ENCODE measurements around the gene AP3M1.

AP3M1 gene

GRCh38 chr10:74163319-74164068 is 12.9 kb upstream of the AP3M1 start:
- Histone ChIP-seq H3K9me3 (ENCODE audit: insufficient read depth, low read depth, low read length) (no peaks in the 10 kb centered on the region), H3F3A (ENCODE audit: low read depth) (no peaks in the 10 kb centered on the region), H3K4me3 (ENCODE audit: low read length, poor library complexity, severe bottlenecking) (no peak overlapping the region), H2AFZ (ENCODE audit: low read length) (no peak overlapping the region), H3K9ac (ENCODE audit: low read depth, low read length, poor library complexity, severe bottlenecking) (no peak overlapping the region), H3K36me3 (ENCODE audit: insufficient read depth, low read length) (no peaks in the 10 kb centered on the region), H4K20me1 (ENCODE audit: insufficient read depth, low read length, poor library complexity, severe bottlenecking) (no peaks in the 10 kb centered on the region), H3K4me2 (ENCODE audit: low read depth, low read length, poor library complexity, severe bottlenecking) (peak overlapping the region; percentile 38), H3K27me3 (ENCODE audit: insufficient read depth, low read length, poor library complexity, severe bottlenecking) (no peaks in the 10 kb centered on the region), H3K79me2 (ENCODE audit: insufficient read depth, low read length) (no peaks in the 10 kb centered on the region), H3K4me1 (ENCODE audit: insufficient read depth, low read length, poor library complexity, severe bottlenecking) (peaks cover 9% of the 10 kb centered on the region), H3K9me2 (replicated peaks; ENCODE audit: low read depth, low read length) (no peaks in the 10 kb centered on the region)
- no peak for TF ChIP-seq EZH2phosphoT487 (IDR thresholded peaks at IDR 0.05; ENCODE audit: borderline replicate concordance)
- TF ChIP-seq, protein P1, sequence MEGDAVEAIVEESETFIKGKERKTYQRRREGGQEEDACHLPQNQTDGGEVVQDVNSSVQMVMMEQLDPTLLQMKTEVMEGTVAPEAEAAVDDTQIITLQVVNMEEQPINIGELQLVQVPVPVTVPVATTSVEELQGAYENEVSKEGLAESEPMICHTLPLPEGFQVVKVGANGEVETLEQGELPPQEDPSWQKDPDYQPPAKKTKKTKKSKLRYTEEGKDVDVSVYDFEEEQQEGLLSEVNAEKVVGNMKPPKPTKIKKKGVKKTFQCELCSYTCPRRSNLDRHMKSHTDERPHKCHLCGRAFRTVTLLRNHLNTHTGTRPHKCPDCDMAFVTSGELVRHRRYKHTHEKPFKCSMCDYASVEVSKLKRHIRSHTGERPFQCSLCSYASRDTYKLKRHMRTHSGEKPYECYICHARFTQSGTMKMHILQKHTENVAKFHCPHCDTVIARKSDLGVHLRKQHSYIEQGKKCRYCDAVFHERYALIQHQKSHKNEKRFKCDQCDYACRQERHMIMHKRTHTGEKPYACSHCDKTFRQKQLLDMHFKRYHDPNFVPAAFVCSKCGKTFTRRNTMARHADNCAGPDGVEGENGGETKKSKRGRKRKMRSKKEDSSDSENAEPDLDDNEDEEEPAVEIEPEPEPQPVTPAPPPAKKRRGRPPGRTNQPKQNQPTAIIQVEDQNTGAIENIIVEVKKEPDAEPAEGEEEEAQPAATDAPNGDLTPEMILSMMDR (conservative IDR thresholded peaks at IDR 0.05; ENCODE audit: low read length), result no peak

GRCh38 chr10:74160013-74160412 is 9.4 kb upstream of the AP3M1 start:
- Histone ChIP-seq H3K4me2 (ENCODE audit: low read depth, low read length, poor library complexity, severe bottlenecking) (no peak overlapping the region), H3K27me3 (ENCODE audit: insufficient read depth, low read length, poor library complexity, severe bottlenecking) (no peaks in the 10 kb centered on the region), H3K9me2 (replicated peaks; ENCODE audit: low read depth, low read length) (no peaks in the 10 kb centered on the region), H4K20me1 (ENCODE audit: insufficient read depth, low read length, poor library complexity, severe bottlenecking) (no peaks in the 10 kb centered on the region), H3K36me3 (ENCODE audit: insufficient read depth, low read length) (no peaks in the 10 kb centered on the region), H3K9ac (ENCODE audit: low read depth, low read length, poor library complexity, severe bottlenecking) (no peak overlapping the region), H3K4me3 (ENCODE audit: low read length, poor library complexity, severe bottlenecking) (no peak overlapping the region), H3K9me3 (ENCODE audit: insufficient read depth, low read depth, low read length) (no peaks in the 10 kb centered on the region), H2AFZ (ENCODE audit: low read length) (no peak overlapping the region), H3K79me2 (ENCODE audit: insufficient read depth, low read length) (peaks cover 8% of the 10 kb centered on the region; the same call in 1 of the 2 replicates), H3K4me1 (ENCODE audit: insufficient read depth, low read length, poor library complexity, severe bottlenecking) (peaks cover 15% of the 10 kb centered on the region), H3F3A (ENCODE audit: low read depth) (no peaks in the 10 kb centered on the region)
- TF ChIP-seq, protein P1 (conservative IDR thresholded peaks at IDR 0.05; ENCODE audit: low read length), result no peak
- no peak for TF ChIP-seq EZH2phosphoT487 (IDR thresholded peaks at IDR 0.05; ENCODE audit: borderline replicate concordance)

DNA sequence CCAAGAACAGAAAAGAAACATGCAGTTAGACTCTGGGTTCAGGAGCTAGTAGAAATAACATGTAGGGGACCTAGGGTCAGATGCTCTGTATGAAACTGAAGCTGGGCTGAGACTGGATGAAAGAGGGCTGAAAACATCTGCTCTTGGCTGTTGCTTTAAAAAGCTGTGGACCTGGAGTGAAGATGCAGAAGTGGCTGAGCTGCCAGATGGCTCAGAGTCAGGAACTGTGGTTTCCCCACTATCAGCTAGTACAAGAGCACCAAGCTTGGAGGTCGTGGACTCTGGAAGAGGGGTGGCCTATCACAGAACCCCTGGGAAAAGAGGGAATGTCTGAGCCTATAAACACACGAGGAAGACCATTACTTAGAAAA is 6.3 kb upstream of the AP3M1 start:
- no peaks in the 10 kb centered on the region for H3K9me2 ChIP-seq (replicated peaks; ENCODE audit: low read depth, low read length)
- peaks cover 27% of the 10 kb centered on the region for H3K79me2 ChIP-seq (ENCODE audit: insufficient read depth, low read length)

More for the DNA sequence above, 6.3 kb upstream of the AP3M1 start:
- no peaks in the 10 kb centered on the region for H4K20me1 ChIP-seq (ENCODE audit: insufficient read depth, low read length, poor library complexity, severe bottlenecking)
- H3F3A ChIP-seq (ENCODE audit: low read depth), result no peaks in the 10 kb centered on the region
- H3K4me2 ChIP-seq (ENCODE audit: low read depth, low read length, poor library complexity, severe bottlenecking), result no peak overlapping the region
- TF ChIP-seq, protein P1 (conservative IDR thresholded peaks at IDR 0.05; ENCODE audit: low read length), result no peak
- no peak for TF ChIP-seq EZH2phosphoT487 (IDR thresholded peaks at IDR 0.05; ENCODE audit: borderline replicate concordance)
- no peak overlapping the region for H2AFZ ChIP-seq (ENCODE audit: low read length)
- no peak overlapping the region for H3K9ac ChIP-seq (ENCODE audit: low read depth, low read length, poor library complexity, severe bottlenecking)
- no peaks in the 10 kb centered on the region for H3K9me3 ChIP-seq (ENCODE audit: insufficient read depth, low read depth, low read length)
- peaks cover 24% of the 10 kb centered on the region for H3K4me1 ChIP-seq (ENCODE audit: insufficient read depth, low read length, poor library complexity, severe bottlenecking)
- no peaks in the 10 kb centered on the region for H3K27me3 ChIP-seq (ENCODE audit: insufficient read depth, low read length, poor library complexity, severe bottlenecking)
- no peak overlapping the region for H3K4me3 ChIP-seq (ENCODE audit: low read length, poor library complexity, severe bottlenecking)
- H3K36me3 ChIP-seq (ENCODE audit: insufficient read depth, low read length), result no peaks in the 10 kb centered on the region

Measured in Loucy (cell line).